ENCODE results near the gene GRM4.

The GRM4 gene

DNA sequence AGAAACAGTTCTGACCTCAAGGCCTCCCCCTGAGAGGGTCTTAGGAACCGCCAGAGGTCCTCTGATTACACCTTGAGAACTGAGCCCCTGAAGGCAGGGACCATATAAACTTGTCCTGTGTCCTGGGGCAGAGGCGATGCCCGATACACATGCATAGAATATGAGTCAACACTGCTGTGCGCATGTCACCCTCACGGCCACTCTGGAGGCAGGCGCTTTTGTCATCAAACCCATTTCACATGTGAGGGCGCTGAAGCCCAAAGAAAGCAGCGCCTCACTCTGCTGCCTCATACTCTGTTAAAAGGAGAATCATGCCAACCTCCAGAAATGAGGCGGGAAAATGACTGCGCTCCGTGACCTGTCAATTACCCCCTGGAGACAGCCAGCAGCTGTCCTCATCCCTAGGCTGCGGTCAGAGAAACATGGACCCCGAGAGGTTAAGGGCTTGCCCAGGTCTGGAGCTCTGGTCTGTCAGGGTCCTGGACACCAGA is 158.3 kb downstream of the GRM4 start:
- in situ Hi-C loops (cut with MboI; ENCODE audit: low sequenced_read_pairs): no loop called here

DNA sequence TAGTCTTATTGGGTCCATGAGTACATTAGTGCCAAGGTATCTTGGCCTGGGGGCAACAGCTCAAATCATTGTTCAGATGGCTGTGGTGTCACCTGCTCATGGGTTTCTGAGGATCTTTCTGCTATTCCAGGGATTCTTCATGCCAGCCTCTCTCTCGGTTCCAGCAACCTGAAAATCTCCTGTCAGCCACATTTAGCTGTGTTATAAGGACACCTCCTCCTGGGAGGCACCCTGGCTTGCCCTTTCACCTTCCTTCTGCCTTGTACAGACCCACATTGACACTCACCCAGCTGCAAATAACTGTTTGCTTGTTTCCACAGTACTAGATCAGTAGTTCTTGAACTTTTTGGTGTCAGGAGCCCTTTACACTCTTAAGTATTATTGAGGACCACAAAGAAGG is 159.9 kb downstream of the GRM4 start:
- in situ Hi-C loops (cut with MboI; ENCODE audit: low sequenced_read_pairs): no loop called here

DNA sequence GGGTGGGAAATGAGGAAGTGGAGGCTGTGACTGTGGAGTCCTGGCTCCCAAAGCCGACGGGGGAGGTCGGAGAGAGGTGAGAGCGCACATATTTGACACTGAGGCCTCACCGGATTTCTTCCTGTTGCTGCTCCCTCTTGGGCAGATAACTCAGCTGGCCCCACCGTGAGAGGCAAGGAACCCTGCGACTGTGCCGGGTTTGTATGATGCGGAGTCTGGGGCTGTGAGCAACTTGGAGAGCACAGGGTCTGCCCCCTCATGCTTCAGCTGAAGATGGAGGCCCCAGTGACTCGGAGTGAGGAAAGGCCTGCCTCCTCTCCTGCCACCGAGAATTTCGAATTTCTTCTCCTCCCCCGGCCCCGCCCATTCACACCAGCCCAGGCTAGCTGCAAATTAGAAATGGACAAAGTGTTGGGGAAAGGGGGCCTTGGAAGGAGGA is 160.6 kb downstream of the GRM4 start:
- in situ Hi-C loops (cut with MboI; ENCODE audit: low sequenced_read_pairs): no loop called here

DNA sequence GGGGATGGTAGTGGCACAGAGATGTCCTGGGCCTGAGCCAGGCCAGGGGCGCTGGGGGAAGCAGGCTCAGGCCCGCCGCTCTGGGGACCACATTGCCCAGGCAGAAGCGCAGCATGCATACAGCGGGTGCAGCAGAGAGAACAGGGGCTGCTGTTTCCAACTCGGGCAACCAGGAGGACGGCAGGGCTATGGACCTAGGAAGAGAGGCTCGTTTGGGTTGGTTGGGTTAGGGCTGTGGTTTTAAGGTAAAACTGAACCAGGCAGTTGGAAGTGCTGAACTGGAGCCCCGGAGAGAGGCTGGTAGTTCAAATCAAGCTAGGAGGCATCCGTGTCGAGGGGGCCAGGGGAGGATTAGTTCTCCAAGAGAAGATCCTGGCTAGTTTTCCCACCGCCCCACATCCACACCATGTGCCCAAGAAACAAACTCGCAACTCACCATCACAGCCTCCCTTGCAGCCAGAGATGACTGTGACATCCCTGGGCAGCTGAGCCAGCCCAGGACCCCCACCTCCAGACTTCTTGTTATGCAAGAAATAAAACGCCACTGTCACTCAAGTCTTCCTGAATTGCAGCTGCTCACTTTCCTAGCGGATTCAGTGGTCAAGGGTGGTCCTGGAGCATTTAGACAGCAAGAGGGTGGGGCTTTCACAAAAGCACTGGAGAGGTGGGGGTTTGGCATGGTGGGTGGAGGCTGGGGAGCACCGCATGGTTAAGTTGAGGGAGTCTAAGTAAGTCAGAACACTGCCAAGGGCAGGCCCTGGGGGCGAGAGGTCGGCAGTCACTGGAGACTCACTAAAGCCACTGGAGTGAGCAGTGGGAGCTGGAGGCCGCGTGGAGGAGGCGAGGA is 161.2 kb downstream of the GRM4 start:
- in situ Hi-C loops (cut with MboI; ENCODE audit: low sequenced_read_pairs): no loop called here

DNA sequence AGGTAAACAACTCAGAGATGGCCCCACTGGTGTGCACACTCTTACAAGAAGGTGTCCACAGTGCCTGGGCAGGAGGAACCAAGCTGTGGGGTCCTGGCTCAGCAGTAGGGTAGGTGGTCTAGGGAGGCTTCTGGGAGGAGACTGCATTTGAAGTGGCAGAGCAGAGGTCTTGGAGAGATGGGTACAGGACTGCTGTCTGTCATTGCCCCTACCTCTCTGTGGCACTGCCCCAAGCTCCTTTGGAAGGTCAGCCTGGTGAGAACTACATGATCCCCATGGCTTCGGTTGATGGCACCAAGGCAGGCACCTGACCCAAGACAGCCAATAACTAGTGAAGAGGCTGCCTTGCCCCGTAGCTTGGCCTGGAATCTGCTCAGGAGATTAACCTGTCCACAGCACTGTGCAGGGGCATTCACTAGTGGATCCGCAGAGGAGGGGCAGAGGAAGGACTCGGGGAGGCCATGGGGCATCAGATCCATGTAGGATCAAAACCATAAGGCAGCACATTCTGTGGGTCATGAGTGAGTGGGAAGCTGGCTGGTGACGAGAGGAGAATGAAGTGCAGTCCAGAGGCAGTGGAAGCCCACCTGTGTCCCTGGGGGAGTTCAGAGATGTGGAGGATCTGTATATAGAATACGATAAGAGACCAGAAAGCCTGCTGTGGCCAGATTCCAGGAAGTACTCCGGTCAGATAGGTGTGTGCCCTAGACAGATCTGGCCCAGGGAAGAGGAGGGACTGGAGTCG is 162.0 kb downstream of the GRM4 start:
- in situ Hi-C loops (cut with MboI; ENCODE audit: low sequenced_read_pairs): no loop called here

DNA sequence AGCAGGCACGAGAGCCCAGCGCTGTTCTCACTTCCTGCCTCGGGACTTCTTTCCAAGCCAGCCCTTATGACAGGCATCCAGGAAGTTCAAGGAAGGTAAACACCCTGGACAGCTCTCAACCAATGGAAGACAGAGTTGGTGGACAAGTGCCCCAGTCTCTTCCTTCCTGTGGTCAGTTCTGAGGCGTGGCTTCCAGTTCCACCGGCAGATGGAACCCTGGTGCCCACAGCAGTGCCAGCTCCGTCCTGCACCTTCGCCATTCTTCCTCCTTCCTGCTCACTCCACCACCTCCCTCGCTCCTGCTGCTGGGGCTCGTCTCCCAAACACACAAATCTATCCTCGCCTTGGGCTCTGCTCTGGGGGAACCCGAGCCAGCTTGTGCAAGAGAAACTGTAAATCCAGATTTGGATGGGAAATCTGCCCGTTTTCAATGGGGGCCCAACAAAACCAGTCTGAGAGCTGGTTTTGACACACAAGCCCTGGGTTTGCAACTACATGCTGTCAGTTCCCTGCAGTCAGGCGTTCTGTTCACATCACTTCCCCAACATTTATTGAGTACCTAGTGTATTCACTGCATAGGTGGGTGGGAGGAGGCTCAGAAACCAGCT is 162.7 kb downstream of the GRM4 start:
- in situ Hi-C loops (cut with MboI; ENCODE audit: low sequenced_read_pairs): no loop called here

DNA sequence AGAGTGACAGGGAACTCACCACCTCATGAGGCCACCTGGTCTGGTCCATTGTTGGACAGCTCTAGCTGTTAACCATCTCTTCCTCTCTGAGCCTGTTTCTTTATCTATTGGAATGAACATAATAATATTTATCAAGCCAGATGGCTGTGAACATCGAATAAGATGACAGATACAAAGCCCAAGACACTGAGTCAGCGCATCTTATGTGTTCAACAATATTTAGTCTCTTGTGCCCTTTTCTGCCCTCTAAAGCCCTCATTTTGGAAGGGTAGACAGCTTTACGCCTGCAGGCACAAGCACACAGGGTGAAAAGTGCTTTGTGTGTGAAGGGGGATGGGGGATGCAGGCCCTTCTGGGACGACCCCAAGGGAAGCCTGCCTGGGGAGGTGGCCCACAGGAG is 164.0 kb downstream of the GRM4 start:
- in situ Hi-C loops (cut with MboI; ENCODE audit: low sequenced_read_pairs): no loop called here

DNA sequence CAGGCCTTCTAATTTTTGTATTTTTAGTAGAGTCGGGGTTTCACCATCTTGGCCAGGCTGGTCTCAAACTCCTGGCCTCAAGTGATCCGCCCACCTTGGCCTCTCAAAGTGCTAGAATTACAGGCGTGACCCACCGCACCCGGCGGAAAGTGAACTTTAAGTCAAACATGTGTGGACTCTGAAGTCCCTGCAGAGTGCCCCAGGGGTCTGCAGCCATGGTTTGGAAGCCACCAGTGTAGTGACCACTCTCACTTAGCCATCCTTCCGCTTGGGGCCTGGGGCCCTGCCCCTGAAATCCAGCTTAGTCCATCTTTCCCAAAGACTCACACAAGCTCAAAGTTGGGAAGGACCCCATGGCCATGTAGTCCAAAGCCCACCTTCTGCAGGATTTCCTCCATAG is 164.5 kb downstream of the GRM4 start:
- in situ Hi-C loops (cut with MboI; ENCODE audit: low sequenced_read_pairs): no loop called here

DNA sequence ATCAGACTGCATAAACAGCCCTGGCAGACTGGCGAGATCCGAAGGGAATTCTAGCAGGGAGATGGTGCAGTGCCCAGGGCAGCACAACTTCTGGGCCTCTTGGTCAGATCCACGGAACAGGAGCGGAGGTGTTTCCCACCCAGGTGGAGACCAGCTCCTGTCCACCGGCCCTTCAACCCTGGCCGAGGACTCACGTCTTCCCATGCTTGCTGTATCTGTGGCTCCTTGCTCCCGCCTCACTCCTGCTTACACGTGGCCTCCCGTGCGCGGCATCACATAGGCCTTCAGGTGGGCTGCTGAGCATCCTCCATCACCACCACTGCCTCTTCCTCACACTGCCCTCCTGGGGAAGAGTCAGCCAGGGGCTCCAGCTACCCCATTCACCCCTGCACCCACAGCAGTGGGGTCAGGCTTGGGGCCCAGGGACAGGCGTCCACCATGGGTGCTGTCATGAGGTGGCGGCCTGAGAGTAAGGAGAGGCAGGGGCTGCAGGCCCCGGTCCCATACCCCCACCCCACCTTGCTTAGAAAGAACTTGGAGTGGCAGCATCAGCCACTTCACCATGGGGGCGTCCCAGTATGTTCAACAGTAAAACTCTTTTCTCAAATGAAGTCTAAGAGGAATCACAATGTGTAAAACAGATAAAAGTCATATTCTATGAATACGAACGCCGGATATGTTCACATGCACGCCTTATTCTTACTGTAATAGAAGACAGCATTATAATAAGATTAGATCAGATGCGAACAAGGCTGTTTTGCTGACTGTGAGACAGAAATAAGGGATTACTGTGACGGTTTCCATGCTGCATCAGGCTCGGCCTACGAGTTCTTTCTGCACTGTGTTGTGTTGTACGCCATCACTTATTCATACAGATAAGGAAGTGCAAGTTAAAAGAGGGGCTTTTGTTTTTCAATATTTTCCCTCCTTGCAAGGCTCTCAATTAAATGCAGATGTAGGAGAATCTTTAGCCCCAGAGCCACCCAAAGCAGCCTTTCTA is 165.4 kb downstream of the GRM4 start:
- in situ Hi-C loops (cut with MboI; ENCODE audit: low sequenced_read_pairs): no loop called here

DNA sequence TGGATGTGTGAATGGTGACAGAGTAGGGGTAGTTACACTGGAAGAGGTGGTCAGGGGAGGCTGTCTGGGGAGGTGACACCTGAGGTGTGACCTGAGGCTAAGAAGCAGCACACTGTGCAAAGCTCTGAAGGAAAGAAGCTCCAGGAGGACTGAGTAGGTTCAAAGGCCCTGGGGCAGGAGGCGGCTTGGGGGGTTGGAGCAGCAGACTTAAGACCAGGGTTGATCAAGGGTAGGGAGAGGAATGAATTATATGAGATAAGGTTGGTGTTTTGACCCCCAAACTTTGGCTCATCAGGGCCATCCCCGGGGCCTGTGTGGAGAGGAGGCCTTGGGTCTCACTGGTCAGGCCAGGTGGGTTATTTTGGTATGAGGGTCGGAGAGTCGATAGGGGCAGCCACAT is 166.1 kb downstream of the GRM4 start:
- in situ Hi-C loops (cut with MboI; ENCODE audit: low sequenced_read_pairs): no loop called here

DNA sequence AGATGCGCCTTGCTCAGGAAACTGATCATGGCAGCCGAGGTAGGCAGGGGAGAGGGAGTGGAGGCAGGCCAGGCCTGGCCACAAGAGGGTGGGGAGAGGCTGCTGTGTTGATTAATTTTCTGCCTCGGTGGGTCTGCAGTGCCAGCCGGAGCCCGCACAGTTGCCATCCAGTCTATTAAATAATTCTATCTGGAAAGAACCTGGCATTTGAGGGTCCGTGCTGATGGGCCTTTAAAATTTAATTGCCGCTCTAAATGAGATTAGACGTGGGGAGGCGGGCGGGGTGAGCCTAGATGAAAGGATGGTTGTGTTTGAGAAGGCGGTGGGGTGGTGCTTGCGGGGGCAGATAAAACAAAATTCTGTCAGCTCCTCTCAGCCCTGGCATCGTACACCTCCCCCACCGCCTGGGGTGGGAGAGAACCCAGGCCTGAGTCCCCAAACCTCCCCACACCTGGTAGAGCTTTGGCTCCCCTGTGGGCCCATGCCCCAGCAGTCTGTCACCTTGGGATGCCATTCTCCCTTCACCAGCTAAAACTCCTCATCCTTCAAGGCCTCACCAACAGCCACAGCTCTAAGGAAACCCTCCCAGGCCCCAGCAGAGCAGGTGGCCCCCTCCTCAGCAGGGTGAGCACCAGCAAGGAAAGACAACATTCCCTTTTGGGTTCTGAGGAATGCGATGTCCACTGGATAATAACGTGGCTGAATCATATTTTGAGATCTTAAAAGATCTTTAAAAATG is 167.3 kb downstream of the GRM4 start:
- in situ Hi-C loops (cut with MboI; ENCODE audit: low sequenced_read_pairs): no loop called here

DNA sequence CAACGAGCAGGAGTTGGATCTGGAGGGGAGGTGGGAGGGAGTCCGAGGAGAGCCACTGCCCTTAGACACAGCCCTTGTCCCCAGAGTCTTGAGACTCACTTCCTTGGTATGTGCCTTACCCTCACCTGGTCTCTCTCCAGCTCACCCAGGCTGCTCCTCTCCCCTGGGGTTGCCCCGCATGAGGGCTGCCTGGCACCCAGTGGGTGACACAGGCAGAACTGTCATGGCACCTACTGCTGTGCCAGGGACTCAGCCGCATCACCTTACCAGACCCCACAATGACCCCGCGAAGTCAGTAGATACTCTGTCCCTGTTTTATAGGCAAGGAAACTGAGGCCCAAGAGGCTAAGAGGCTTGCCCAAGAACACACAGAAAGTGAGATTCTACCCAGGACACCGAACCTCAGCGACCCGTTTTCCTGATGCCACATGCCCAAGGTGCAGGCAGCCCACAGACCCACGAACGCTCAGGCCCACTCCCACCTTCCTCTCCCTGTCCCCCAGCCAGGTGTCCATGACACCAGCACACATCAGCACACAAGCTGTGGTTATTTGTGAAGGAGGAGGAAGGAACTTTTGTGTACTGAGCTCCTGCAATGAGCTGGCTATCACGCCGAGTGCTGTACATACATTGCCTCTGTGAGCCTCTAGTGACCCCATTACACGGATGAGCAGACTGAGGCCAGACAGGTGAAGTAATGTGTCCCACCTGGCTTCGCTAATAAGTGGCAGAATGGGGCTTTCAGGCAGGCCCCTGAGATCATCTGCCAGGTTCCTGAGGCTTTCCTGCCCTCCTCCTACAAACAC is 168.1 kb downstream of the GRM4 start:
- in situ Hi-C loops (cut with MboI; ENCODE audit: low sequenced_read_pairs): no loop called here

DNA sequence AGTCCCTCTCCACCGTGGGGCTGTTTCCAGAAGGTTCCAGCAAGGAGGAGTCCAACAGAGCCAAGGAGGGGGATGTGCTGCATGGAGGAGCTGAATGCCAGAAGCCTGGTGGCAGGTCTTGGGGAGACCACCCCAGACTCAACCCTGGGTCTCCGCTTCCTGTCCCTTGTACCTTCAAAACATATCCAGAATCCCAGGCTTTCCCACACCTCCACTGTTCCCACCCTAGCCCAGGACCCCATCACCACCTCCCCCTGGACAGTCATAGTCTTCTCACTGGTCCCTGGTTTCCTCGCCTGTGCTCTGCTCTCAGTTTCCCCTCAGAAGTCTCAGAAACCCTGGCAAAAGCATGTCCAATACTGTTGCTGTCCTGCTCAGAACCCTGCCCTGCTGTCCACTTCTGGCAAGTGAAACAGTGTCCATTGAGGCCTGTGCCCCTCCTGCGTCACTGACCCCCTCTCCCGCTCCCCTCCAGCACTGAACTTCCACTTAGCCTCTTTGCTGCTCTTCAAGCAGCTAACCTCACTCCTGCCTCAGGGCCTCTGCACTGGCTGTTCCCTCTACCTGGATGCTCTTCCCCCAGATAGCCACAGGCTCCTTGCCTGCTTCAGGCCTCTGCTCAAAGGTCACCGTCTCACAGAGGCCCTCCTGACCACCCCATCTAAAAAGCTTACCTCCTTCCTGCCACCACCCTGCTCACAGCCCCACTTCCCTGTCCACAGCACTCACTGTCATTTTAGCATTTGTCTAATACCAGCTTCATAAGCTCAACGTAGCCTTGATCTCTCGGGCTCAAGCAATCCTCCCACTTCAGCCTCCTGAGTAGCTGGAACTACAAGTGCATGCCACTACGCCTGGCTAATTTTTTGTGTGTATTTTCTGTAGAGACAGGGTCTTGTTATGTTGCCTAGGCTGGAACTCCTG is 169.2 kb downstream of the GRM4 start:
- in situ Hi-C loops (cut with MboI; ENCODE audit: low sequenced_read_pairs): no loop called here

DNA sequence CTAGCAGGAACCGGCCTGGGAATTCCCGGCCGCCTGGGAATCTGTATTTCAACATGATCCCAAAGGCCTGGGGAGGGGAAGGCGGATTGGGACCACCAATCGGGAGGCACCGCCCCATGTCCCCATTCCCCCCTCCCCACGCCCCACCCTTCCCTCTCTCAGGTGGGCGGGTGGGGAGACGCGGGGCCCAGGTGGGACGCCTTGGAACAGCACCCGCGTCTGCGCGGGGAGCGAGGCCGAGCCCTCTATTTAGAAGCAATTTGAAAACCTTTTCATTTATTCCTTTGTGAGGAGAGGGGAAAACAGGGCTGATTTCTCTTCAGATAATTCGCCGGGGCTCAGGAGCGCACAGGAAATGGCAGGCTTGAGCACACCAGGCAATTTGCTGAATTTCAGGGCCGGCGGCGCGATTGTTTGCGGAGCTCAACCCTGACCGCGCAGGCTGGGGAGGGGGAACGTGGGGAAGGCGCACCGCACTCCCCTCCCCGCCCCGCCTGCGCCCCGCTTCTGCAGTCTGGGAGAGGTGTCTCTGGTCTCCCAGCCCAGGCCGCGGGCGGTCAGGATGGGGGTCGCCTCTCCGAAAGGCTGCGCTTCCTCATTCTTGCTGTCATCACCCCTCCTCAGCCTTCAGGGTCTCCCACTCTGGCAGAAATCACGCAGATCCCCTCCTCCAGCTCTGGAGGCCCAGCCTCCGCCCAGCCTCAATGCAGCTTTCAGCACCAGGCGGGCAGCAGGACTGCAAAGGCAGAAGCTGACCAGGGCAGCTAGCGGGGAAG is 170.0 kb downstream of the GRM4 start:
- in situ Hi-C loops (cut with MboI; ENCODE audit: low sequenced_read_pairs): no loop called here

DNA sequence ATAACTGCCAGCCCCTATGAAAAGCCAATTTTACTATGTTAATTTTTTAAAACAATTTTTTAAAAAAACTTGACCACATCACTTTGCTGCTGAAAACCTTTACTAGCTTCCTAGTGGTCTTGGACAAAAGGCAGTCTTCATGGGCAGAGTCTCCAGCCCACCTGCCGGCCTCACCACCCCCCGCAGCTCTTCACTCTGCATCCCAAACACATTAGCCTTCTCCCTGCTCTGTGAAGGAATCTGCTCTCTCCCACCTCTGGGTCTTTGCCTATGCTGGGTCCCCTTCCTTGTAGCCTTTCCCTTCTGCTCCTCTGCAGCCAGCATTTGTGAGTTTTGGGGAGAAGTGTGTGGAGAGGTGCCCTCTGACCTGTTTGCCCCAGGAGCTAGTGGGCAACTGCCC is 171.4 kb downstream of the GRM4 start:
- in situ Hi-C loops (cut with MboI; ENCODE audit: low sequenced_read_pairs): no loop called here

DNA sequence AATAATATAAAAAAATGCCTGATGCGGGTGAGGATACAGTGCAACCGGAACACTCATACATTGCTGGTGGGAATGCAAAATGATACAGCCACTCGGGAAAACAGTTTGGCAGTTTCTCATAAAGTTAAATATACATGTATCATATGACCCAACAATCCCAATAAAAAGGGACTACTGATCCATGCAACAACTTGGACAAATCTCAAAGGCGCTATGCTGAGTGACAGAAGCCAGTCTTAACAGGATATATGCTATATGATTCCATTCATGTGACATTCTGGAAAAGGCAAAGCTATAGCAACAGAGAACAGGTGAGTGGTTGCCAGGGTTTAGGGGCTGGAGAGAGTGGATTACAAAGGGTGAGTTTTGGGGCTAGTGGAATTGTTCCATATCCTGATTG is 171.9 kb downstream of the GRM4 start:
- in situ Hi-C loops (cut with MboI; ENCODE audit: low sequenced_read_pairs): no loop called here

DNA sequence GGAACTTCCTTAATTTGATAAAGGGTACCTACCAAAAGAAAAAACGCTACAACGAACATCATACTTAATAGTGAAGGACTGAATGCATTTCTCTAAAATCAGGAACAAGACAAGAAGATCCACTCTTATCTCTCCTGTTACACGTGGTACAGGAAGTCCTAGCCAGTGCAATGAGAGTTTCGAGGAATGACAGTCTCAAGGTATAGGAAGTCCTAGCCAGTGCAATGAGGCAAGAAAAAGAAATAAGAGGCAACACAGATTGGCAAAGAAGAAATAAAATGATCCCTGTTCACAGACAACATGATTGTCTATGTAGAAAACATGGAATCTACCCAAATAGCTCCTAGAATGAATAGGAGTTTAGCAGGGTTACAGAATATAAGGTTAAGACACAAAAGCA is 174.3 kb downstream of the GRM4 start:
- in situ Hi-C loops (cut with MboI; ENCODE audit: low sequenced_read_pairs): no loop called here
